Activated naive CD4-positive, alpha-beta T cell treated with anti-CD3 and anti-CD28 coated beads, Interleukin-2, amount 10 ng/mL, durations not matched to agents 7 days and 5 days (primary cell): ENCODE results near the gene KIAA1755.
"Not testable (repeated sequence)": the region's sequence is repeated elsewhere in the genome, so short reads cannot be mapped to it uniquely, and the experiment has no call there.

Experiments used
- CTCF ChIA-PET: fragments of 350-600 bp; sonication (Branson Sonifier 250); formaldehyde crosslinking; loops from one replicate; lab custom pipeline; 2021; ENCODE audit warnings: antibody characterized with exemption; lab: Charles Lee
- DNase-seq: peaks from one replicate; pipeline ENCODE4 v3.0.0-alpha.2; 2020
- H3K27ac Mint-ChIP-seq: one replicate; pipeline ENCODE4 v1.8.0; 2021; ENCODE audit warnings: mild to moderate bottlenecking, moderate library complexity, mixed read lengths
- H3K27me3 Mint-ChIP-seq: one replicate; pipeline ENCODE4 v1.8.0; 2021; ENCODE audit warnings: mild to moderate bottlenecking, mixed read lengths
- H3K36me3 Mint-ChIP-seq: one replicate; pipeline ENCODE4 v1.8.0; 2021; ENCODE audit warnings: mixed read lengths
- H3K4me1 Mint-ChIP-seq: one replicate; pipeline ENCODE4 v1.8.0; 2021; ENCODE audit warnings: mixed read lengths
- H3K4me3 Mint-ChIP-seq: one replicate; pipeline ENCODE4 v1.8.0; 2021; ENCODE audit warnings: mild to moderate bottlenecking, moderate library complexity, mixed read lengths
- H3K9me3 Mint-ChIP-seq: one replicate; pipeline ENCODE4 v1.8.0; 2021; ENCODE audit warnings: mixed read lengths

KIAA1755 gene

DNA sequence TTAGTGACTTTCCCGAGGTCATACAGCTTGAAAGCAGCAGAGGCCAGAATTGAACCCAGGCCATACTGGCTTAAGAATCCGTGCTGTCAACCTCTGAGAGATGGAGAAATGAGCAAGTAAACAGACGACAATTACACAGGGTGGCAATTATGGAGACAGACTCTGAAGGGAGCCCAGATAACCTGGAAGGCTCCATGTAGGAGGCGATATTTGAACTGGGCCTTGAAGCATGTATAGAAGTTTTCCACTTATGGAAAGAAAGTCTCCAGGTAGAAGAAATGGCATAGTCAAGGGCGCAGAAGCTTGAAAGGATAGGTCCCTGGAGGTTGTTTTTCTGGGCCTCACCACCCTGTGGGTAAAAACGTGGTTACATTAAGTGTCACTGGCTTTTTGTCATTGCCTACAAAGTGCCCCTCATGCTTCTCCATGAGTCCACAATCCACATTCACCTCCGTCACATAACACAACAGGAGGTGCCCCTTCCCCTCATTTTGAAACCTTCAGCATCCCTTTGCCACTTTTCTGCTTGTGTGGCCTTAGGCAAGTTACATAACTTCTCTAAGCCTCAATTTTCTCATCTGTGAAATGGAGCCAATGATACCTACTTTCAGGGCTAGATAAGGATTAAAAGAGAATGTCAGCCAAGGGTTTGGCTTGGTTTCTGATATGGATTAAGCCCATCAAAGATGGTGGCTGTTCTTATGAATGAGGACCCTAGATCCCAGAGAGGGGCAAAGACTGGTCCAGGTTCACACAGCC lies 37.6 kb upstream of the KIAA1755 start:
- DNase-seq, result no peak
- Mint-ChIP-seq H3K4me3 (no peak overlapping the region), H3K27ac (no peak overlapping the region), H3K4me1 (no peaks in the 10 kb centered on the region), H3K9me3 (no peaks in the 10 kb centered on the region), H3K27me3 (peaks cover 47% of the 10 kb centered on the region), H3K36me3 (no peaks in the 10 kb centered on the region)
- CTCF ChIA-PET, result no interaction called here

DNA sequence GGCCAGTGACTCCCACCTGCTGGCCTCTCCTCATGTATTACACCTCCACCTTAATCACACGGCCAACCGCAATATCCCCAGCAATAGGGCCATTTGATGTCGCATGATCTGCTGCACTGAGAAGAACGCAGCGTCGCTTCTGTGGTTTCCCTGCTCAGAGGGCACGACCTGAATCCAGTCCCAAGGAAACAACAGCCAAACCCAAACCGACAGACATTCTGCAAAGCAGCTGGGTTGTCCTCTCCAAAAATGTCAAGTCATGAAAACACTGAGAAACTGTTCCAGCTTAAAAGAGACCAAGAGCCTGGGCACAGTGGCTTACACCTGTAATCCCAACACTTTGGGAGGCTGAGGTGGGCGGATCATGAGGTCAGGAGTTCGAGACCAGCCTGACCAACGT lies 35.9 kb upstream of the KIAA1755 start:
- no peak overlapping the region for H3K4me3 Mint-ChIP-seq
- H3K9me3 Mint-ChIP-seq, result no peaks in the 10 kb centered on the region
- no peaks in the 10 kb centered on the region for H3K4me1 Mint-ChIP-seq
- peaks cover 38% of the 10 kb centered on the region for H3K27me3 Mint-ChIP-seq
- CTCF ChIA-PET, result no interaction called here
- no peak overlapping the region for H3K27ac Mint-ChIP-seq
- DNase-seq, result no peak
- H3K36me3 Mint-ChIP-seq, result no peaks in the 10 kb centered on the region

DNA sequence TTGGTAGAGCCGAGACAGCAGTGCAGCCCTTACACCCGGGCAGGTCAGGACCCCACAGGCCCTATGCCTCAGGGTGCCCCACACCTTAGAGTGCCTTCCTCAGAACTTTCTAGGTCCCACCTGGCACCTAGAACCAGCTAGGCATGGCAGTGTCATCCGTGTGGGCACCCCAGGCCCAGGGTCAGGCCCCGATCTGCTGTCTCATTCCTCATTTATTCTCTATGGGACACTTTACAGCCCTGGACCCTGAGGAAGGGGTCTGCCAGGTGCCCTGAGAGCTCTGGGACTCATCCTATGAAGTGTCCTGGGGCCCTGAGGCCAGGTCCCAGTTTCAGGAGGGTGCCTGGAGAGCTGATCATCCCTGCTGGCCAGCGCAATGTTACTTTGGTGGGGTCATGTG lies 35.3 kb upstream of the KIAA1755 start:
- no peaks in the 10 kb centered on the region for H3K36me3 Mint-ChIP-seq
- CTCF ChIA-PET, result no interaction called here
- H3K27ac Mint-ChIP-seq, result no peak overlapping the region
- peaks cover 38% of the 10 kb centered on the region for H3K27me3 Mint-ChIP-seq
- DNase-seq, result no peak
- no peak overlapping the region for H3K4me3 Mint-ChIP-seq
- no peaks in the 10 kb centered on the region for H3K9me3 Mint-ChIP-seq
- H3K4me1 Mint-ChIP-seq, result no peaks in the 10 kb centered on the region

DNA sequence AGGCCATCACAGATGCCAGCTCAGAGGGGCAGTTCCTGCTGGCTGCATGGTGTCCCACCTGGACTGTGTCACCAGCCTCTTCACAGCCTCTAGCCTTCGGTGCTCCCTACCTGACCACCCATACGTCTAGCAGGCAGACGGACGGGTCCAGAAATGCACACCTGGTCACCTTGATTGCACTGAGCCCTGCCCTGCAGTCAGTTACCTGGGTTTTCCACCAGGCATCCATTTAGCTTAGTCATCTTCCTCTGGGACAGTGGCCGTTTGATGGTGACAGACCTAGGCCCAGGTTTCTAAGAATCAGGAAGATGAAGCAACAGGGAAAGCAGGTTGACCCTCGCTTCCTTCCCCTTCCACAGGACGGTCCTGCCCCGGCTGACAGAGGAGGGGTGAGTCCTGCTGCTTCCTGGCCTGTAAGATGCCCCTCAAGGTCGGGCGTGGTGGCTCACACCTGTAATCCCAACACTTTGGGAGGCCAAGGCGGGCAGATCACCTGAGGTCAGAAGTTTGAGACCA lies 33.6 kb upstream of the KIAA1755 start:
- DNase-seq, result no peak
- no peaks in the 10 kb centered on the region for H3K4me1 Mint-ChIP-seq
- peaks cover 26% of the 10 kb centered on the region for H3K27me3 Mint-ChIP-seq
- H3K4me3 Mint-ChIP-seq, result no peak overlapping the region
- no peaks in the 10 kb centered on the region for H3K36me3 Mint-ChIP-seq
- H3K27ac Mint-ChIP-seq, result no peak overlapping the region
- CTCF ChIA-PET, result no interaction called here
- H3K9me3 Mint-ChIP-seq, result no peaks in the 10 kb centered on the region

DNA sequence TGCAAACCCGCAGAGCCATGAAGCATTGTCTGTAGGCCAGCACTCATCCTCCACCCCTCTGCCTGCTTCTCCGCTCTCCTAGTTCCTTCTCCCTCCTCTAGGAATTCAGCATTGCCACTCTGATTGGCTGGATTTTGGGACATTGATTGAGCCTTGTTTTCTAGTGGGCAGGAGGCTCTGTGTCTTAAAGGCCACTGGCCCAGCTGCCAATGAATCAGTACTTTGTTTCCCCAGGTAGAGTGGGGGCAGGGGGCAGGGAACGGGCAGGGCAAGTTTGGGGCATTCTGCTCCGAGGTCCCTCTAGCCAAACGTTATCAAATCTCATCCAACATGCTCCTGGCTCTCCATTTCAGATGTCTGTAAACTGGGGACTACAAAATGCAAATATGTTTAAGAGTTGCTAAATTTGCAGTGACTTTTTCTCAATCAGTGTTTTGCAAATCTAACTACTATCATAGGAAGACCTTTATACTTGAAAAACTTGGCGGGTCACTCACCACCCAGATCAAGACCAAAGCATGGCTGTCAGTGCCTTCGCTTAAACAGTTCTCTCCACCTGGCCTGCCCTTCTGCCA lies 33.0 kb upstream of the KIAA1755 start:
- CTCF ChIA-PET, result no interaction called here
- H3K36me3 Mint-ChIP-seq, result no peaks in the 10 kb centered on the region
- H3K27me3 Mint-ChIP-seq, result peaks cover 23% of the 10 kb centered on the region
- H3K4me1 Mint-ChIP-seq, result no peaks in the 10 kb centered on the region
- H3K27ac Mint-ChIP-seq, result no peak overlapping the region
- no peaks in the 10 kb centered on the region for H3K9me3 Mint-ChIP-seq
- no peak overlapping the region for H3K4me3 Mint-ChIP-seq
- no peak for DNase-seq

DNA sequence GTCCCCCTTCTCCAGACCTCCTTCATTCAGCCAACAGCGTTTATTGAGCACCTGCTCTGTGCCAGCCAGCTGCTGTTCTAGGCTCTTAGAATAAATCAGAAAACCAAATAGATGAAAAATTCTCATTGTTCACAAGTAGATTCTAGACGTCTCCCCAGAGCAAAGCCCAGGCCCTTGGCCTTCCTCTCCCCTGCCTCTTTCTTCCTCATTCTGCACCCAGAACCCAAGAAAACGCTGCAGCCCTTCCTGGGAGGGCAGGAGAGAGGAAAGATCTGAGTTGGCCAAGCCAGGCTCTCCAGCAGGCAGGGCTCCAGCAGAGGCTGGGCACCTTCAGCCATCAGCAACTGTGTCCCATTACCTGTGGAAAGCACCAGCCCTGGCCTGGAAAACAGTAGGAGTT lies 31.4 kb upstream of the KIAA1755 start:
- CTCF ChIA-PET, result no interaction called here
- DNase-seq, result no peak
- H3K4me1 Mint-ChIP-seq, result no peaks in the 10 kb centered on the region
- no peak overlapping the region for H3K27ac Mint-ChIP-seq
- no peaks in the 10 kb centered on the region for H3K9me3 Mint-ChIP-seq
- no peak overlapping the region for H3K4me3 Mint-ChIP-seq
- H3K27me3 Mint-ChIP-seq, result peaks cover 30% of the 10 kb centered on the region
- no peaks in the 10 kb centered on the region for H3K36me3 Mint-ChIP-seq

DNA sequence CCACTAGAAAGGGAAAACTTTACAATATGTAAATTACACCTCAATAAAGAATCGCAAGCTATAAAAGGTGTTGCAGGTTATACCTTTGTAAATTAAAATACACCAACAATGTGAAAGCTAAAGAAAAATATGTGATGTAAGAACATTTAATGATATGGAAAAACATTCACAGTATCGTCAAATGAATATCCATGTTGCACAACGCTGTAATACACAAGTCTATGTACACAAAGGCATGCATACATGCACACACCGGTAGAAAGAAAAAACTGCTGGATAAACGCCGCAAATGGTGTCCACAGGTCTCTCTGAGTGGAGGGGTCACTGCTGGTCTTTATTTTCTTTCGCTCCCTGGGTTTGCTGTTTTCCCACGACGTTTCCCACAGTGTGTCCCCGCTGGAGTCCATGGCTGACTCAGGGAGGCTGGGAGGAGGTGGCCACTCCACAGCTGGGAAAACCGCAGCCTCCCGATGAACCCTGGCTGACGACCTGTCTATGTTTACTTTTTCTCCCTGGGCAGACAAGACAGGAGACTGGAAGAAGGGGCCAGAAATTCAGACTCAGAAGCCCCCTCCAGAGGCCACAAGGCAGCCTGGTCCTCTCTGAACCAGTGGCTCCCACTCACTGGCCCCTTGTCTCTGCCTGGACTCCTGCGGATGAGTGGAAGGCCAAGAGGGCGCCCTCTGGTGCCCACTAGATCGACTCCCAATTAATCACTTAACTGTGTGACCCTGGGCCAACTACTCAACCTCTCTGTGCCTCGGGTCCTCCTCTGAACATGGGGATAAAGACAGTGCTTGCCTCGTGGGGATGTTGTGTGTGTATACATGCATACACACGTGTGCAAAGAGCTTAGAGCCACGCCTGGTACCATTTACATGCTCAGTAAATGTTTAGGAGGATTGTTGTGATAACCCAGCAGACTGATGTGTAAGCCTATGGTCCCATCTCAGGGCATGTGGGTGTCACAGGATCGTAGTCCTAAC lies 30.6 kb upstream of the KIAA1755 start:
- CTCF ChIA-PET, result no interaction called here
- DNase-seq, result peak; percentile 26
- H3K27me3 Mint-ChIP-seq, result peaks cover 33% of the 10 kb centered on the region

DNA sequence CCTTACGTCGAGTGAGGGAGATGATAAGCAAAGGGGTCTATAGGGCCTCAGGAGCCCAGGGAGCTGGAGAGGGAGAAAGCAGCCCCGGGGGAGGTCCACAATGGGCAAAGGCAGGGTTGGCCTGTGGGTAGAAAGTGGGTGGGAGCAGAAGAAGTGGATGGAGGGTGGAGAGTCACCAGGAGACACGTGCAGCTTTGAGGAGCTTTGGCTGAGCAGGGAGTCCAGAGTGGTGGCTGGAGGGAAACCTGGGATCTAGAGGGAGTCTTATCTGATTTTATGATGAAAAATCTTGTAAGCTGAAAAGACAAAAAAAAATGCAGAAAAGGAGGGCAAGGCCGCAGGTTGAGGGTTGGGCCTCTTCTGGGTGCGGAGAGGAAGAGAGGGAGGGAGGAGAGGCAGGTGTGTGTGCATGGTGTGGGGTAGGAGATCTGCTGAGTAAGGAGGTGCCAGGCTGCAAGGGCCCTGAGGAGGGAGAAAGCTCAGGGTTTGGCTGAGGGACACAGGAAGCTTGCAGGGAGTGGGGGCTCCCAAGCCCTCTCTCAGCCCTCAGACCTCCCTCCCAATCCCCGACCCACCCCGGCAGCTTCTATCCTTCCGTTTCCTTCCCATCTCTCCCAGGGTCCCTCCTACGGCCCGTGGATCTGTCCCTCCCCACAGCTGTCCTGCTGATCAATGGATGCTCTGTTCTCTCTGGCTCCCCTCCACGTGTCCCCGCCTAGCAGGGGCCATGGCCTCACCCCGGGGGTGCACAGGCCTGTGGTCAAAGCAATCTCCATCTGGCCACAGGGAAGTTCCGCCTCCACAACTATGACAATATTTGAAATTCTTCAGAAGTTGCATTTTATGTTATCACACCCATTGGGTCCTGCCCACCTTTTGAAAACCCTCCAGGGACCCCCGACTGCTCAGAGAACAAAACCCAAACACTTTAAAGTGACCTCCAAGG lies 26.3 kb upstream of the KIAA1755 start:
- Mint-ChIP-seq H3K9me3 (no peaks in the 10 kb centered on the region), H3K27ac (no peak overlapping the region), H3K4me1 (no peaks in the 10 kb centered on the region), H3K4me3 (no peak overlapping the region), H3K27me3 (peaks cover 26% of the 10 kb centered on the region), H3K36me3 (no peaks in the 10 kb centered on the region)
- DNase-seq, result no peak
- CTCF ChIA-PET, result interaction anchor here (1.0 kb wide), 1 partner anchor 14 kb away, joined by 3 read pairs; no protein-coding TSS in a partner anchor

More for the DNA sequence above, 30.6 kb upstream of the KIAA1755 start:
- no peaks in the 10 kb centered on the region for H3K4me1 Mint-ChIP-seq
- no peaks in the 10 kb centered on the region for H3K9me3 Mint-ChIP-seq
- no peak overlapping the region for H3K27ac Mint-ChIP-seq
- no peak overlapping the region for H3K4me3 Mint-ChIP-seq
- H3K36me3 Mint-ChIP-seq, result no peaks in the 10 kb centered on the region

DNA sequence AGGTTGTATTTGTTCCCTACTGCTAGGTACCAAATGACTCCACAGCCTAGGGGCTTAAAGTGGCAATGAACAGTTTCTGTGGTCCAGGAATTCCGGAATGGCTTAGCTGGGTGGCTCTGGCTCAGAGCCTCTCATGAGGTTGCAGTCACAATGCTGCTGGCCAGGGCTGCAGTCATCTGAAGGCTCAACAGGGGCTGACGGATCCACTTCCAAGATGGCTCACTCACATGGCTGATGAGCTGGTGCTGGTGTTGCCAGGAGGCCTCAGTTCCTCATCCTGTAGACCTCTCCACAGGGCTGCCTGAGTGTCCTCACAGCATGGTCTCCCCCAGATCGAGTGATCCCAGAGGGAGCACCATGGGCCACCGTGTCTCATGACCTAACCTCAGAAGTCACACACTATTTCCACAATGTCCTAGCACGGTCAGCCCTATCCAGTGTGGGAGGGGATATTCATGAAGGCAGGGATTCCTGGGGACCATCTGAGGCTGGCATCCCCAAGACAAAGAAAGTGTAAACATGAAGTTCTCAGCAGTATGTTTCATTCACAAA lies 24.4 kb upstream of the KIAA1755 start:
- Mint-ChIP-seq H3K27ac (no peak overlapping the region), H3K4me1 (no peaks in the 10 kb centered on the region), H3K4me3 (no peak overlapping the region), H3K27me3 (peaks cover 20% of the 10 kb centered on the region), H3K36me3 (no peaks in the 10 kb centered on the region), H3K9me3 (no peaks in the 10 kb centered on the region)
- DNase-seq, result no peak
- CTCF ChIA-PET, result no interaction called here

DNA sequence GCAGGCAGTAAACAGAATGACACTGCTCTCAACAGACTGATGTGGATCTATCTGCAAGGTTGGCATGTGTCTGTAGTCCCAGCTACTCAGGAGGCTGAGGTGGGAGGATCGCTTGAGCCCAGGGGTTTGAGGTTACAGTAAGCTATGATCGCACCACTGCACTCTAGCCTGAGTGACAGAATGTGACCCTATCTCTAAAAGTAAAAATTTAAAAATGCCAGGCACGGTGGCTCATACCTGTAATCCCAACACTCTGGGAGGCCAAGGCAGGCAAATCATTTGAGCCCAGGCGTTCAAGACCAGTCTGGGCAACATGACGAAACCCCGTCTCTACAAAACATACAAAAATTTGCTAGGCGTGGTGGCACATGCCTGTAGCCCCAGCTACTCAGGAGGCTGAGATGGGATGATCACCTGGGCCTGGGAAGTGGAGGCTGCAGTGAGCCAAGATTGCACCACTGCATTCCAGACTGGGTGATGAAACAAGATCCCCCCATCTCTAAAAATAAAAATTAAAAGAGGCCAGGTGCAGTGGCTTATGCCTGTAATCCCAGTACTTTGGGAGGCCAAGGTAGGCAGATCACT lies 23.6 kb upstream of the KIAA1755 start:
- H3K4me1 Mint-ChIP-seq, DNase-seq, H3K4me3 Mint-ChIP-seq, H3K27ac Mint-ChIP-seq, H3K36me3 Mint-ChIP-seq, CTCF ChIA-PET, H3K9me3 Mint-ChIP-seq: not testable (repeated sequence)
- H3K27me3 Mint-ChIP-seq, result peaks cover 20% of the 10 kb centered on the region

DNA sequence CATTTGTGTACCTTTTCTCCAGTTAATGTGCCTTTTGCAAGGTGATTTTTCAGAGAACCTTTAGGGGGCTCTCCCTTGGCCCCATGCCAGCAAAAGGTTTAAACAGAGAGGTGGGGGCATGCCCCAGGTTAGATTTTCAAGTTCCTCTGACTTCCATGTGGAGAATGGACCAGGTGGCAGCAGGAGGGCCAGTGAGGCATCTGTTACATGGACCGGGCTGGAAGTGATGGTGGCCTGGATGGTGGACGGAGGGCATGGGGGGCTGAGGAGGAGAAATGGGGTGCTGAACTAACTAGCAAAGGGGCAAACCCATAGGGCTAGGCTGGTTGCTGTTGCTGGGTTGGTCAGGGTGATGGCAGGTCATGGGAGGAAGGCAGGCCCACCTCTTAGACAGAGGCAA lies 22.7 kb upstream of the KIAA1755 start:
- CTCF ChIA-PET, result no interaction called here

DNA sequence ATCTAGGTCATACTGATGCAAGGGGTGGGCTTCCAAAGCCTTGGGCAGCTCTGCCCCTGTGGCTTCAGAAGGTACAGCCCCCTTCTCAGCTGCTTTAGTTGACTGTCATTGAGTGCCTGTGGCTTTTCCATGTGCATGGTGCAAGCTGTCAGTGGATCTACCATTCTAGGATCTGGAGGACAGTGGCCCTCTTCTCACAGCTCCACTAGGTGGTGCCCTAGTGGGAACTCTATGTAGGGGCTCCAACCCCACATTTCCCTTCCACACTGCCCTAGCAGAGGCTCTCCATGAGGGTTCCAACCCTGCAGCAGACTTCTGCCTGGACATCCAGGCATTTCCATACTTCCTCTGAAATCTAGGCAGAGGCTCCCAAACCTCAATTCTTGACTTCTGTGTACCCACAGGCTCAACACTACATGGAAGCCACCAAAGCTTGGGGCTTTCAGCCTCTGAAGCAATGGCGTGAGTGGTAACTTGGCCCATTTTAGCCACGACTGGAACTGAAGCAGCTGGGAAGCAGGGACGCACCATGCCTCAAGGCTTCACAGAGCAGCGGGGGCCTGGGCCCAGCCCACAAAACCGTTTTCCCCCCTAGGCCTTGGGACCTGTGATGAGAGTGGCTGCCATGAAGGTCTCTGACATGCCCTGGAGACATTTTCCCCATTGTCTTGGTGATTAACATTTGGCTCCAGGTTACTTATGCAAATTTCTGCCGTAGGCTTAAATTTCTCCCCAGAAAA lies 20.8 kb upstream of the KIAA1755 start:
- H3K27ac Mint-ChIP-seq, H3K36me3 Mint-ChIP-seq, CTCF ChIA-PET, H3K4me3 Mint-ChIP-seq, H3K9me3 Mint-ChIP-seq, H3K27me3 Mint-ChIP-seq, H3K4me1 Mint-ChIP-seq, DNase-seq: not testable (repeated sequence)

More for the DNA sequence above, 22.7 kb upstream of the KIAA1755 start:
- no peak for DNase-seq
- Mint-ChIP-seq H3K9me3 (no peaks in the 10 kb centered on the region), H3K36me3 (no peaks in the 10 kb centered on the region), H3K4me3 (no peak overlapping the region), H3K27ac (no peak overlapping the region), H3K4me1 (no peaks in the 10 kb centered on the region), H3K27me3 (peaks cover 20% of the 10 kb centered on the region)
